ENCODE data around the gene IFI6. TPM values are rescaled to one million over a fixed set of nuclear protein-coding genes. Genes with fewer than 3 reads are reported as not detected.
"Not testable (repeated sequence)": the region's sequence is repeated elsewhere in the genome, so short reads cannot be mapped to it uniquely, and the experiment has no call there.

The IFI6 gene
- total RNA-seq, 2 donors from 2014 or later, result 32.3 to 43.7 TPM

DNA sequence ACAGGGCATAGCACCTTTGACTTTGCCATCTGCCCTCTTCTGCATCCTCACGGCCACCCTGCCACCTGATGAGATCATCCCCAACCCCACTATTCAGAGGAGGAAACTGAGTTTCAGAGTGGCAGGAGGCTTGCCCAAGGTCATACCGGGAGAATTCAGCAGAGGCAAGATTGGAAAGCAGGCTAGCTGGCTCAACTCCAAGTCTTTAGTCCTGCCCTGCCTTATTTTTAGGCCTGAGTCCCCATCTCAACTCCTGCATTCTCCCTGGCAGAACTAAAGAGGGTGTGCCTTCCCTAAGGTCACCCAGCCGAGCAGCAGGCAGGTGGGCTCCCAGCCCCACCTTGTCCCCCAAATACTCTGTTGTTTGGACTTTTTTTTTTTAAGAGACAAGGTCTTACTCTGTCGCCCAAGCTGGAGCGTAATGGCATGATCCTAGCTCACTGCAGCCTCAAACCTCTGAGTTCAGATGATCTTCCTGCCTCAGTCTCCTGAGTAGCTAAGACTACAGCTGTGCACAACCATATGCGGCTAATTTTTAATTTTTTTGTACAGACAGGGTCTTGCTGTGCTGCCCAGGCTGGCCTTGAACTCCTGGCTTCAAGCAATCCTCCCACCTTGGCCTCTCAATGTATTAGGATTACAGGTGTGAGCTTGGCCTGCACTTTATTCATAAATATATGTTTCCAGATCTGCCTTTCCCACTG, 23.2 kb downstream of the IFI6 start:
- Mint-ChIP-seq H3K4me3 (no peak overlapping the region), H3K27ac (peak overlapping the region; percentile 15), H3K4me1 (peaks cover 11% of the 10 kb centered on the region), H3K27me3 (no peaks in the 10 kb centered on the region), H3K9me3 (no peaks in the 10 kb centered on the region), H3K36me3 (ENCODE audit: low read depth) (no peaks in the 10 kb centered on the region)
- no peak for ATAC-seq (replicated peaks)

GRCh38 chr1:27647328-27647727, 24.7 kb downstream of the IFI6 start:
- Mint-ChIP-seq H3K9me3 (no peaks in the 10 kb centered on the region), H3K4me3 (no peak overlapping the region)

GRCh38 chr1:27646676-27647075, 25.3 kb downstream of the IFI6 start:
- H3K27me3 Mint-ChIP-seq, result no peaks in the 10 kb centered on the region
- H3K4me1 Mint-ChIP-seq, result peaks cover 11% of the 10 kb centered on the region
- no peaks in the 10 kb centered on the region for H3K9me3 Mint-ChIP-seq
- no peak for ATAC-seq (replicated peaks)
- no peaks in the 10 kb centered on the region for H3K36me3 Mint-ChIP-seq (ENCODE audit: low read depth)
- peak overlapping the region; percentile 11 for H3K27ac Mint-ChIP-seq
- no peak overlapping the region for H3K4me3 Mint-ChIP-seq

More at GRCh38 chr1:27647328-27647727, 24.7 kb downstream of the IFI6 start:
- no peak overlapping the region for H3K27ac Mint-ChIP-seq
- ATAC-seq (replicated peaks), result no peak
- peaks cover 11% of the 10 kb centered on the region for H3K4me1 Mint-ChIP-seq
- H3K27me3 Mint-ChIP-seq, result no peaks in the 10 kb centered on the region
- no peaks in the 10 kb centered on the region for H3K36me3 Mint-ChIP-seq (ENCODE audit: low read depth)

DNA sequence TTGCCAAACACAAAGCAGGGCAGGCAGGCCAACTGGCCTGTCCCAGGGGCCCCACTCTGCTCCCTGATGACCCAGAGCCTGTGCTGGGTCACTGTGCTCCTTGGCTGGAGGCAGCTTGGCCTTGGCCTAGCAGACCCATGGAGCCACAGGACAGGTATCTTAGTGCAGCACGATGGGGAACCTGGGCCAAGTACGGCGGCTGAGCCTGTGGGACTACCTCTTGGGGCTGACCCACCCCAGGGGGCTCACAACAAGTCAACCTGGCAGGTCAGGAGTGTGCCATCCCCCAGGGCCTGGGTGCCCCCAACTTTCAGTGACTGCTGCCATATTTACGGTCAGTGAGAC, 26.9 kb downstream of the IFI6 start:
- Mint-ChIP-seq H3K27ac (no peak overlapping the region), H3K27me3 (no peaks in the 10 kb centered on the region), H3K4me3 (no peak overlapping the region), H3K9me3 (no peaks in the 10 kb centered on the region), H3K36me3 (ENCODE audit: low read depth) (no peaks in the 10 kb centered on the region), H3K4me1 (peaks cover 2% of the 10 kb centered on the region)
- no peak for ATAC-seq (replicated peaks)

DNA sequence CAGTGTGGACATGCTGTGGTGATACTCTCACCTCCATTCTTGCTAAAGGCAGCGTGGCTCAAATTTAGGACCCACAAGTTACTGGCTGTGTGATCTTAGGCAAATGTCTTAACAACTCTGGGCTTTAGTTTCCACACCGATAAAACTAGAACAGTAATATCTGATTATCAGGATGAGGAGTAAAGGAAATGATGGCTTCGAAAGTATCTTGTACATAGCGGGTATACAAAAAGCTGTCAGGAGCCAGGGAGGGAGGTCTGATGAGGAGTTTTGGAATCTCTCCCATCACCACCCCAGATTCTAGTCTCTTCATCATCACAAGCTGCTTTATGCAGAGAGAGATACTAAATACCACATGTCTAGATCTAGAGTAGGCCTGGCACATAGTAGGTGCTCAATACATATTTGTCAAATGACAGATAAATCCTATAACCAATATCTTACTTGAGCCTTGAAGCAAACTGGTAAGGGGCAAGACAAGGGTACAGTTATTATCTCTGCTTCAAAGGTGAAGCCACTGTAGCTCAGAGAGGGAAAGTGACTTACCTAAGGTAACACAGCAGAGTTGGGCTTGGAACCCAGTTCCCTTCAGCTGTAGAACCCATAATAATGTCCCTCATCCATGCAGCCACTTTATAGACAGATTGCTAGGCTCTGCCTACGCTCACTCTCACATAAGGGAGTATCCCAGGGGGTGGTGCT, 27.5 kb downstream of the IFI6 start:
- Mint-ChIP-seq H3K9me3 (no peaks in the 10 kb centered on the region), H3K4me1 (no peaks in the 10 kb centered on the region), H3K4me3 (no peak overlapping the region), H3K27me3 (no peaks in the 10 kb centered on the region), H3K27ac (no peak overlapping the region), H3K36me3 (ENCODE audit: low read depth) (no peaks in the 10 kb centered on the region)
- no peak for ATAC-seq (replicated peaks)

- Mint-ChIP-seq H3K4me3 (no peak overlapping the region), H3K36me3 (ENCODE audit: low read depth) (no peaks in the 10 kb centered on the region)
- ATAC-seq (replicated peaks), result peak; percentile 93
Measured at GRCh38 chr1:27643600-27644368, 28.2 kb downstream of the IFI6 start.

GRCh38 chr1:27640514-27640913, 31.5 kb downstream of the IFI6 start:
- H3K4me3 Mint-ChIP-seq; ATAC-seq (replicated peaks); H3K27me3 Mint-ChIP-seq; H3K36me3 Mint-ChIP-seq (ENCODE audit: low read depth); H3K27ac Mint-ChIP-seq; H3K9me3 Mint-ChIP-seq: not testable (repeated sequence)
- H3K4me1 Mint-ChIP-seq, result peaks cover 13% of the 10 kb centered on the region

More at GRCh38 chr1:27643600-27644368, 28.2 kb downstream of the IFI6 start:
- Mint-ChIP-seq H3K9me3 (no peaks in the 10 kb centered on the region), H3K27me3 (no peaks in the 10 kb centered on the region), H3K4me1 (no peaks in the 10 kb centered on the region), H3K27ac (no peak overlapping the region)

GRCh38 chr1:27638805-27639204, 33.2 kb downstream of the IFI6 start:
- Mint-ChIP-seq H3K4me3 (no peak overlapping the region), H3K9me3 (no peaks in the 10 kb centered on the region), H3K27ac (no peak overlapping the region), H3K36me3 (ENCODE audit: low read depth) (no peaks in the 10 kb centered on the region), H3K4me1 (peaks cover 14% of the 10 kb centered on the region), H3K27me3 (no peaks in the 10 kb centered on the region)
- ATAC-seq (replicated peaks), result no peak

GRCh38 chr1:27638047-27638734, 33.8 kb downstream of the IFI6 start:
- Mint-ChIP-seq H3K27me3 (no peaks in the 10 kb centered on the region), H3K4me3 (no peak overlapping the region), H3K9me3 (no peaks in the 10 kb centered on the region), H3K36me3 (ENCODE audit: low read depth) (no peaks in the 10 kb centered on the region), H3K27ac (no peak overlapping the region), H3K4me1 (peaks cover 19% of the 10 kb centered on the region)
- no peak for ATAC-seq (replicated peaks)

DNA sequence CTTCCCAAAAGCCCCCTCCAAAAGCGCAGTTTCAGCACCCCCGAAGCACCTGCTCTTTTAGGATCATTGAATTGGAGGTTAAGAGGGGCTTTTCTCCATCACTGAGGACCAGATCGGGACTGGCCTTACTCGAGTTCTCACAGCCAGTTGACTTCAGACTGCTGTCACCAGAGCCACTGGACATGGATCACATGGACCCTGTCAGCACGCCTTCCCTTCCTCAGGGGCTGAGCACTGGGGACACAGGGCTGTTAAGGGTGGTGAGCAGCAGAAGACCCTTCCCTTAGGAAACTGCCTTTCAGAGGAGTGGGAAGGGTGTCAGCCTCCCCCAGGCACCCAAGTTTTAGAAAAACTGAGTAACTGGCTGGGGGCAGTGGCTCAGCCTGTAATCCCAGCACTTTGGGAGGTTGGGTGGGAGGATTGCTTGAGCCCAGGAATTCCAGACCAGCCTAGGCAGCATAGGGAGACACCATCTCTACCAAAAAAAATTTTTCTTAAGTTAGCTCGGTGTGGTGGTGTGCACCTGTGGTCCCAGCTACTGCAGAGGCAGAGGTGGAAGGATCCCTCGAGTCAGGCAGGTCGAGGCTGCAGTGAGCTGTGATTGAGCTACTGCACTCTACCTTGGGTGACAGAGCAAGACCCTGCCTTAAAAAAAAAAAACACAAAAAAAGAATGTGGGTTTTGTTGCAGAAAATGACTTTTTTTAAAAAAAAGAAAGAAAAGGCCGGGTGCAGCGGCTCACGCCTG, 36.4 kb downstream of the IFI6 start:
- Mint-ChIP-seq H3K4me3 (no peak overlapping the region), H3K36me3 (ENCODE audit: low read depth) (peaks cover 5% of the 10 kb centered on the region), H3K27me3 (no peaks in the 10 kb centered on the region), H3K4me1 (peaks cover 43% of the 10 kb centered on the region), H3K27ac (no peak overlapping the region), H3K9me3 (no peaks in the 10 kb centered on the region)
- ATAC-seq (replicated peaks), result no peak

DNA sequence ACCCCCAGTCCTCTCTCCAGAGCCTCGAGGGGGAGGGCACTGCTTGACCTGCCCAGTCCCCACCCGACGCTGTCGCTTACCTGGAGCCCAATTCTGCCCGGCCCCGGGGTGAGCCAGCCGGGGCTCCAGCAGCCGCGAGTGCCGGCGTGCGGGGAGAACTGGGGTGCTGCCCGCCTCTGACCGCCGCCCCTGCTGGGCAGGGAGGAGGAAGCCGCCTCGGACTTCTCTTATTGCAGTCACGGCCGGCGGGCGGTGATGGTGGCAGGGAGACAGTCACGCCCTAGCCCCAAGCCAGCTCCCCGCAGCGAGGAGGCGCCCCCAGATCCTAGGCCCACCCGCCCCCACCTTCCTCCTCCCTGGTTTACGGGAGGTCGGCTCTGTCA, 37.0 kb downstream of the IFI6 start, which contains the start of gene FGR:
Gene FGR, minus strand, starts transcription at position 201 of the 383 bp plus-strand sequence. CDS start 11,269 bp downstream, outside the sequence.
- peaks cover 5% of the 10 kb centered on the region for H3K36me3 Mint-ChIP-seq (ENCODE audit: low read depth)
- peak within 1 kb of the TSS; percentile 48 for H3K27ac Mint-ChIP-seq
- peak within 1 kb of the TSS; percentile 80 for H3K4me3 Mint-ChIP-seq
- H3K9me3 Mint-ChIP-seq, result no peaks in the 10 kb centered on the region
- H3K27me3 Mint-ChIP-seq, result no peaks in the 10 kb centered on the region
- ATAC-seq (replicated peaks), result no peak
- H3K4me1 Mint-ChIP-seq, result peaks cover 43% of the 10 kb centered on the region

- H3K27ac Mint-ChIP-seq, result peak overlapping the region; percentile 48
Measured at GRCh38 chr1:27634177-27634984, 37.6 kb downstream of the IFI6 start.

GRCh38 chr1:27633640-27634176, 38.3 kb downstream of the IFI6 start:
- no peak for ATAC-seq (replicated peaks)
- peaks cover 51% of the 10 kb centered on the region for H3K4me1 Mint-ChIP-seq
- H3K36me3 Mint-ChIP-seq (ENCODE audit: low read depth), result peaks cover 5% of the 10 kb centered on the region
- H3K9me3 Mint-ChIP-seq, result no peaks in the 10 kb centered on the region
- H3K4me3 Mint-ChIP-seq, result peak overlapping the region; percentile 80
- H3K27me3 Mint-ChIP-seq, result no peaks in the 10 kb centered on the region
- H3K27ac Mint-ChIP-seq, result peak overlapping the region; percentile 24

More at GRCh38 chr1:27634177-27634984, 37.6 kb downstream of the IFI6 start:
- Mint-ChIP-seq H3K4me1 (peaks cover 44% of the 10 kb centered on the region), H3K36me3 (ENCODE audit: low read depth) (peaks cover 5% of the 10 kb centered on the region), H3K9me3 (no peaks in the 10 kb centered on the region), H3K27me3 (no peaks in the 10 kb centered on the region), H3K4me3 (peak overlapping the region; percentile 80)
- no peak for ATAC-seq (replicated peaks)

All from activated T-helper 17 cell treated with anti-CD3 and anti-CD28 coated beads, Interleukin-2, amount 50 U/mL, for 72 hours (primary cell).